Measurements from ENCODE around the gene PCTP. TPM values are rescaled to one million over a fixed set of nuclear protein-coding genes. Genes with fewer than 3 reads are reported as not detected.

The PCTP gene
- total RNA-seq, 1 experiment from 2014 or later: 17.1 TPM

GRCh38 chr17:55705847-55706246 lies 45.0 kb upstream of the PCTP start:
- no peak overlapping the region for H2BK120ac ChIP-seq (ENCODE audit: low read depth, low read length, poor library complexity, severe bottlenecking)
- H4K5ac ChIP-seq (ENCODE audit: insufficient read length, low read depth, low read length): no peak overlapping the region
- no peak overlapping the region for H3K14ac ChIP-seq (ENCODE audit: insufficient read depth, low read length)
- DNase-seq: no peak
- H3K79me1 ChIP-seq (ENCODE audit: insufficient read depth, low read depth, low read length, poor library complexity, severe bottlenecking): no peaks in the 10 kb centered on the region
- no peaks in the 10 kb centered on the region for H3K79me2 ChIP-seq (ENCODE audit: insufficient read depth, low read length)
- peaks cover 0 to 5% (median 2%) of the 10 kb centered on the region in 3 experiments; a peak in 3 of 7 replicates for H3K36me3 Mint-ChIP-seq (ENCODE audit: insufficient read depth in 1 of 3, low read depth in 3 of 3)
- H3K23me2 ChIP-seq (ENCODE audit: insufficient read length, low read depth, low read length, poor library complexity, severe bottlenecking): no peaks in the 10 kb centered on the region
- no peak overlapping the region for H3K4me3 Mint-ChIP-seq
- H3K4me1 Mint-ChIP-seq: peaks cover 18 to 29% of the 10 kb centered on the region in 2 experiments
- H3K9me3 ChIP-seq (ENCODE audit: control insufficient read depth, low read depth, low read length): no peaks in the 10 kb centered on the region
- no peak overlapping the region for H2BK5ac ChIP-seq (ENCODE audit: insufficient read length, low read length)
- H3K27ac Mint-ChIP-seq: no peak overlapping the region
- H3T11ph ChIP-seq (ENCODE audit: low read length): no peak overlapping the region
- no peak overlapping the region for H3K4me2 ChIP-seq (ENCODE audit: insufficient read depth, insufficient read length, low read length)
- H3K56ac ChIP-seq (ENCODE audit: insufficient read length, low read depth, low read length): no peak overlapping the region
- H4K20me1 ChIP-seq (ENCODE audit: control insufficient read depth, insufficient read depth, insufficient read length): no peaks in the 10 kb centered on the region
- no peak overlapping the region for H3K18ac ChIP-seq (ENCODE audit: insufficient read length, low read depth, low read length)
- peaks cover 6% of the 10 kb centered on the region; the same call in 1 of the 2 replicates for H3K4me1 ChIP-seq (ENCODE audit: insufficient read depth, low read length)
- no peak overlapping the region for H2AFZ ChIP-seq (ENCODE audit: low read length)
- peaks cover 7 to 8% of the 10 kb centered on the region in 2 experiments; a peak in 3 of 5 replicates for H3K9me3 Mint-ChIP-seq
- H3K27me3 Mint-ChIP-seq (ENCODE audit: low read depth): no peaks in the 10 kb centered on the region
- H2AK5ac ChIP-seq (ENCODE audit: insufficient read length, low read length): no peak overlapping the region
- no peak overlapping the region for H4K91ac ChIP-seq (ENCODE audit: insufficient read length, low read depth, low read length)
- no peak overlapping the region for H3K23ac ChIP-seq (ENCODE audit: insufficient read length, low read depth, low read length)
- no peak overlapping the region for H3K27ac ChIP-seq (ENCODE audit: insufficient read length, low read depth, low read length)
- H2BK15ac ChIP-seq (ENCODE audit: low read depth, low read length): no peak overlapping the region
- H3K4ac ChIP-seq (ENCODE audit: low read depth, low read length): no peak overlapping the region
- TF ChIP-seq CTCF (conservative IDR thresholded peaks at IDR 0.05): no peak
- no peak overlapping the region for H2BK12ac ChIP-seq (ENCODE audit: insufficient read length, low read depth, low read length)
- no peaks in the 10 kb centered on the region for H3K27me3 ChIP-seq (ENCODE audit: insufficient read depth, low read length)
- H2BK20ac ChIP-seq (ENCODE audit: low read depth, low read length, poor library complexity, severe bottlenecking): no peak overlapping the region
- H4K8ac ChIP-seq (replicated peaks; ENCODE audit: insufficient read length, low read depth, low read length): no peak overlapping the region
- no peak overlapping the region for H3K9ac ChIP-seq (ENCODE audit: extremely low read depth, insufficient read length, low read length)
